NCI-H2081 (cell line): ENCODE results near the gene PLPPR3.

Experiments used
- DNase-seq, 2 experiments: peaks; one replicate each; lab custom pipeline; 2025; lab: John Stamatoyannopoulos, UW

PLPPR3 gene

DNA sequence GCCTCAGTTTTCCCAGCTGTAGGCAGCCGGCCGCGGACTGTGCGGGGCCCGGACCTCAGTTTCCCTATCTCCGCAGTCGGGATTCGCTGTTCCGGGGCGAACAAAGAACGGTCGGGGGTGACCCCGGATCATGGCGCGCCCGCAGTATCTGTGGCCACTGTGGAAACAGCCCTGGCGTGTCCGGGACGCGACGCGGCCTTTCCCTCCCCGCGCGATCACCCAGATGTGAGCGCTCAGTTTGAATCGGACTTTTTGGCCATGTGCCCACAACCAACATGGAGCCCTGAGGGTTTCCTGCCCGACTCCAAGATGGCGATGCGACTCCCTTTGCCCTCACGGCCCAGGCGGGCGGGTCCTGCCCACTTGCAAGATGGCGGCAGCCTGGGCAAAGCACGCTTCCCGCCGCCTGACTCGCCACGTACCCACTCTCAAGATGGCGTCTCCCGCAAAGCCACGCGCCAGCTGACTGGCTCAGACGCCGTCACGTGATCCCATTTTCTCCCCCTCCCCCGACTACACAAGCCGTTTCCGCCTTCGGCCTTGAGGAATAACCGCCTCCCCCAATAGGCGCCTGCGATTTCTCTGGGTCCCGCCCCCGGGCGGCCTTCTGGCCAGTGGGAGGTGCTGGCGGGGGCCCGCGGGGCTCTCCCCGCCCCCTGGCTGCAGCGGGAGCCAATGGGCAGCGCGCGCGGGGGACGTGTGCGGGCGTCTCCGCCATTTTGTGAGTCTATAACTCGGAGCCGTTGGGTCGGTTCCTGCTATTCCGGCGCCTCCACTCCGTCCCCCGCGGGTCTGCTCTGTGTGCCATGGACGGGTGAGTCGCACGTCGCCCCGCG, 24.8 kb downstream of the PLPPR3 start, which contains the start of gene PTBP1:
Gene PTBP1, plus strand, starts transcription at position 761 of the 836 bp plus-strand sequence. Its CDS starts 46 bp downstream, at position 807.
- DNase-seq = peak; percentile 100

DNA sequence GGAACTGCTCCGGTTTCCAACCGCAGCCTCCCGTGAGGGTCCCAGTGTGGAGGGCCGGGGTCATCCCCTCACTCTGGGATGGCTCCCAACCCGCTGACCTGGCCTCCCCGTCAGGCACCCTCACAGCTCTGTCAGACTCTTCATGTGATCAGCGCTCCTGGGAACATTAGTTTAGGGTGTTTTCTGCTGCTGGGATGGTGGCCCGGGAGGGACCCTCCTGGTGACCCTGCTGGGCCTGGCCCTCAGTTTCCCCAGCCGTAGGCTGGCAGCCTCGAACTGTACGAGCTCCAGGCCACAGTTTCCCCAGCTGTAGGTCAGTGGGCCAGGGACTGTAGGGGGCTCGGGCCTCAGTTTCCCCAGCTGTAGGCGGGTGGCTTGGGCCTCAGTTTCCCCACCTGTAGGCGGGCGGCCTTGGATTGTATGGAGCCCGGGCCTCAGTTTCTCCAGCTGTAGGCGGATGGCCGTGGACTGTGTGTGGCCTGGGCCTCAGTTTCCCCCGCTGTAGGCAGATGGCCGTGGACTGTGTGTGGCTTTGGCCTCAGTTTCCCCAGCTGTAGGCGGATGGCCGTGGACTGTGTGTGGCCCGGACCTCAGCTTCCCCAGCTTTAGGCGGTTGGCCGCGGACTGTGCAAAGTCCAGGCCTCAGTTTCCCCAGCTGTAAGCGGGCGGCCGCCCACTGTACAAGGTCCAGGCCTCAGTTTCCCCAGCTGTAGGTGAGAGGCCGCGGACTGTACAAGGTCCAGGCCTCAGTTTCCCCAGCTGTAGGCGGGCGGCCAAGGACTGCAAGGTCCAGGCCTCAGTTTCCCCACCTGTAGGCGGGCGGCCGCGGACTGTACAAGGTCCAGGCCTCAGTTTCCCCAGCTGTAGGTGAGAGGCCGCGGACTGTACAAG, 25.8 kb downstream of the PLPPR3 start:
- no peak for DNase-seq

DNA sequence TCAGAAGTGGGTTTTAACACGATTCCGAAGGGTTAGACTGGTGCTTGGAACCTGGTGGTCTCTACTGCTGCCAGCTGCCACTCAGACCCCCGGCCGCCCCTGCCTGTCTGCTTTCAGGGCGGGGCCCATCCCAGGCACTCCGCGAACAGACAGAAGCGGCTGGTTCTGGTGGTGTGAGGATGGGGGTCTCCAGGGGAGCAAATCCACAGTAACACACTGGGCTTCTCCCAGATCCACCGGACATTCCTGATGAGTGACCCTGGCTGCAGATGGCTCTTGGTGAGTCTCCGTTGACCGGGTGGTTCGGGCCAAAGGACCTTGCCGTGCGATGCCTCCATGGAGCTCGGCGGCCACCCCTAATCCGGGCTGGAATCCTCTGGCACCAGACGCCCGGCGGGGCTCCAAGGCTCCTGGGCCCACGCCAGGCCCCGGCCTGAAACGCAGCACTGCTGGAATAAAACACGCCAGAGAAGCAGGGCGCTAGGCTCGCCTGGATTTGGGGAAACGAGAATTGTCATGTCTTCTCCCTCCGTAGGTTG, 26.6 kb downstream of the PLPPR3 start:
- no peak for DNase-seq

DNA sequence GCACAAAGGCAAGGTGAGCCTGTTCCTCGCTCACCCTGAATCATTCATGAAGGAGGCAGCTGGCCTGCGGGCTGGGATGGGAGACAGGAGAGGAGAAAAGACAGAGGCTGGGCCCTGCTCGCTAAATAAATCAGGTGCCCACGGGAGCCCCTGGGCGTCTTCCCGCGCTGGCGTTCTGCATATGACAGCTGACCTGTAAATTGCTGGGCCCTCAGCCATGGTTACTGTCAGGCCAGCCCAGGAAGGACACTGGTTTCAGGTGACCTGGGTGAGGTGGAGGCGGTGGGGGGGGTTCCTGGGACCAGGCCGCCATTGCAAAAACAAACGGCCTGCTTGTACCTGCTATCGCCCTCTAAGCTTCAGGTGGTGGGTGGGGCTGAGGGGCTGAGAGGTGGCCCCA, 27.9 kb downstream of the PLPPR3 start:
- no peak for DNase-seq

DNA sequence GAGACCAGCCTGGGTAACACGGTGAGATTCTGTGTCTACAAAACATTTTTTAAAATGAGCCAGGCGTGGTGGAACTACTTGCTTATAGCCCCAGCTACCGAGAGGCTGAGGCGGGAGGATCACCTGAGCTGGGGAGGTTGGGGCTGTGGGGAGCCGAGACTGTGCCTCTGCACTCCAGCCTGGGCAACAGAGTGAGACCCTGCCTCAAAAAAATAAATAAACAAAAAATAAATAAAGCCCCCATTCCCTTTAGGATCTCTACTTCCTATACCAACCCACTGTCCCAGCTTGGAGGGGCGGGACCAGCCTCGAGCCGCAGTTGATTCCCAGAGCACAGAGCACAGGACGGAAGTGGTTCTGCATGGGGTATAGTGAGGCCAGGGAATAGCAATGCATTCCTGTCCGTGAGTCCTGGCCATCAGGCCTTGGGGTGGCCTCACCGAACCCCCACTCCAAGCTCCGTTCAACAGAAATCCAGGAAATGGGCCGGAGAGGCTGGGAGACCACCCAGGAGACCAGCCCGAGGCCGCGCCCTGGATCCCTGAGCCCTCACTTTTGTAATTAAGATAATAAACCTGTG, 29.4 kb downstream of the PLPPR3 start:
- DNase-seq = no peak

DNA sequence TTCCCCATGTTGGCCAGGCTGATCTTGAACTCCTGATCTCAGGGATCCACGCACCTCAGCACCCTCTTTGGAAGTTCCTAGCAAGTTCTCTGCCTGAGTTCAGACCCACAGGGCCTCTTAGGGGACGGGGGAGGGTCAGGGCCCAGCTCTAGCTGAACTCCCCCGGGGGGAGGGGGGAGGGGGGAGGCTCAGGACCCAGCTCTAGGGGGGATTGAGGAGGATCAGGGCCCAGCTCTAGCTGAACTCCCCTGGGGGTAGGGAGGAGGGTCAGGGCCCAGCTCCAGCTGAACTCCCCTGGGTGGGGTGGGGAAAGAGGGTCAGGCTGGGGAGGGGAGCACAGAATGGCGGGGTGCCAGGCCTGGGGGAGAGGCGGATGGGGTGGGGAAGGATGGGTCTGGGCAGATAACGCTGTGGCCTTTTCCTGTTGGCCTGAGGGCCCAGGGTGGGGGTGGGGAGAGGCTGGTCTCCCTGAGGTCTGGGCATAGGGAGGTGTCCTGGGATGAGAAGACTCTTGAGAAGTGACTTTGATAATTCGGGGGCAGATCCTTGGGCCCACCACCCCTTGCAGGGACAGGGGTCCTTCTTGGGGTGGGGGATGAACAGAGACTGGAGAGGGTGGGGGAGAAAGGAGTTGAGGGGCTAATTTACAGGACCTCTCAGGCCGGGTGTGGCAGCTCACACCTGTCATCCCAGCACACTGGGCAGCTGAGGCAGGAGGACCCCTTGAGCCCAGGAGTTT, 30.0 kb downstream of the PLPPR3 start:
- DNase-seq = no peak

DNA sequence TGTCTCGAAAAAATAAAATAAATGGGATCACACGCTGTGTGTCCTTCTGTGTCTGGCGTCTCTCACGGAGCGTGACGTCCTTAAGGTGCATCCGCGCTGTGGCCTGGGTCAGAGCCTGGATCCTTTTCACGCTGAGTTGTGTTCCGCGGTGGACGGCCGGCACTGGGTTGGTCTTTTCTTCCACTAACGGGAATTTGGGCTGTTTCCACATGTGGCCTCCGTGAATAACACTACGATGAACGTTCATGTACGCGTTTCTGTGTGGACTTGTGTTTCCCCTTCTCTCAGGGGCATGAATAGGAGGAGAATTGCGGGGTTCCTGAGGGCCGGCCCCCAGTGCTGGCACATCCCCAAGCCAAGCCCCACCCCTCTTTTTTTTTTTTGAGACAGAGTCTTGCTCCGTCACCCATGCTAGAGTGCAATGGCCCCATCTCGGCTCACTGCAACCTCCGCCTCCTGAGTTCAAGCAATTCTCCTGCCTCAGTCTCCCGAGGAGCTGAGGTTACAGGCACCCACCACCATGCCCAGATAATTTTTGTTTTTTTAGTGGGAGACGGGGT, 30.7 kb downstream of the PLPPR3 start:
- no peak for DNase-seq

DNA sequence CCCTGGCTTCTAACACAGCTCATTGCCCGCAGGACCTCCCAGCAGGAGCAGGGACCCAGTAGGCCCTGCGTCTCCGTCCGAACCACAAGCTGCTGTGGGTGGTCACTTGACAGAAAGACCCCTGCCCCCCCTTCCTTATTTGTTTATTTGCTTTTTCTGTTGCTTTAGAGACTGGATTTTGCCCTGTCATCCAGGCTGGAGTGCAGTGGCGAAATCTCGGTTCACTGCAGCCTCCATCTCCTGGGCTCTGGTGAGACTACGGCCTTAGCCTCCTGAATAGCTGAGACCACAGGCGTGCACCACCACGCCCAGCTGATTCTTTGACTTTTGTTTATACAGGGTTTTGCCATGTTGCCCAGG, 32.1 kb downstream of the PLPPR3 start:
- DNase-seq = no peak

DNA sequence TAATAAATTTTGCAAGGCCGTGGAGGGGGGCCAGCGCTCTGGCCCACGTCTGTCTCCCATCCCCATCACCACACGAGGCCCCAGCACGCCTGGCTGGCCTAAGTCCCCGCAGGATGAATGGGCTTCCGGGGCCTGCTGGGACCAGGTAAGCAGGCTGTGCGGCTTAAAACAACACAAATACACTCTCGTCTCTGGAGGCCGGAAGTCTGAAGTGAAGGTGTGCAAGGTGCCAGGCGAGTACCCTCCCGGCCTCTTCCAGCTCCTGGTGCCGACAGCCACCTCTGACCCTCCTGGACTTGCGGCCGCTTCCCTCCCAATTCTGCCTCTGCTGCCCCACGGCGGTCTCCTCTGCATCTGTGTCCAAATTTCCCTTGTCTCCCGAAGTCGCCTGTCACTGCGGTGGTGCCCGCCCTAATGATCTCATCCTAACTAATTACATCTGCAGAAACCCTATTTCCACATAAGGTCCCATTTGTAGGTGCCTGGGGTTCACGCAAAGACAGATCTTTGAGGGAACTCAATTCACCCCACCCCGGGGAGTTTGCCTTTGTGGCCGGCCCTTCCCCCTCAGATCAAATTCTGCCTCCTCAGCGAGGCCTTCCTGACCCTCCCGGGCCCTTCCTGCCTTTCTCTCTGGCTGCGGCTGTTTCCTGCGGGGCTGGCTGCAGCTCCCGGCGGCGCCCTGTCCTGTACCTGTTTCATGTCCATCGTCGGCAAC, 32.6 kb downstream of the PLPPR3 start:
- DNase-seq = no peak

DNA sequence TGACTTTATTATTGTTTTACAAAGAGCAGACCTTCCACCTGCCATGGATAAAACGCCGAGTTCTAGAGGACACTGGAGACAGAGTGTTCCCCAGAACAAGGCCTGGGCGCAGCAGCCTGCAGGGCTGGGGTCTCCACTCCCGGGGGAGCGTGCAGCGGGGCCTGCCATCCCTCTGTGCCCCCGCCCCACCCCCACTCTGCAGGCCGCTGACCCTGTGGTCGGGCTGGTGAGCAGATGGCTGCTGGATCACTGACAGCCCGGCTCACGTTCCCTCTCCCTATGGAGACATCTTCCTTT, 33.1 kb downstream of the PLPPR3 start:
- no peak for DNase-seq

DNA sequence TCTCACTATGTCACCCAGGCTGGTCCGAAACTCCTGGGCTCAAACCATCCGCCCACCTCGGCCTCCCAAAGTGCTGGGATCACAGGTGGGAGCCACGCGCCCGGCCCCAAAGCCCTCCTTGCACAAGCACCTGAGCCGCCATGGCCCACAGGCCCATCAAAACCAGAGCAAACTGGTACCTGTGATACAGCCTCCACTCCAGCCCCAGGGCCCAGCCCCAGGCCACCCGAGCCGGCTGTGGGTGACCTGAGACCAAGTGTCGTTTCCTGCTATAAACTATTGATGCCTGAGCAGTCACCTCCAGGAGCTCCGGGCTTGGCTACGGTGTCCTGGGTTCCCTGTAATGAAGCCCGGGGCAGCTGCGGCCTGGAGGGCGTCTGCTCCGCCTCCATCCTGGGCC, 34.2 kb downstream of the PLPPR3 start:
- DNase-seq = no peak

DNA sequence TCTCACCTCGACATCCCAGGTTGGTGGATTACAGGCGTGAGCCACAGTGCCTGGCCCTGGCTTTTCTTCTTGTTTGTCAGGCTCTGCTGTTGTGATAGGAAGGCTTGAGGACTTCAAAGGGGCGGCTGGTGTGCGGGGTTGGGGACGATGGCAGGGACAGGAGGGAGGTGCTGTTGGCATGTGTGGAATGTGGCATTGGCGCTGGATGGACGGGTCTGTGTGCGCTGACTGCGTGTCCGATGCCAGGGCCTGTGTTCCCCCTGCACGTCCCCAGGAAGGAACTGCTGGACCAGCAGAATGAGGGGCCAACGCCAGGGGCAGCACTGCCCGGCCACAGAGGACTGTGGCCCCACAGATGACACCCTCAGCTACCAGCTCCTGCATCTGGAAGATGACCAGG, 37.2 kb downstream of the PLPPR3 start:
- DNase-seq = no peak

DNA sequence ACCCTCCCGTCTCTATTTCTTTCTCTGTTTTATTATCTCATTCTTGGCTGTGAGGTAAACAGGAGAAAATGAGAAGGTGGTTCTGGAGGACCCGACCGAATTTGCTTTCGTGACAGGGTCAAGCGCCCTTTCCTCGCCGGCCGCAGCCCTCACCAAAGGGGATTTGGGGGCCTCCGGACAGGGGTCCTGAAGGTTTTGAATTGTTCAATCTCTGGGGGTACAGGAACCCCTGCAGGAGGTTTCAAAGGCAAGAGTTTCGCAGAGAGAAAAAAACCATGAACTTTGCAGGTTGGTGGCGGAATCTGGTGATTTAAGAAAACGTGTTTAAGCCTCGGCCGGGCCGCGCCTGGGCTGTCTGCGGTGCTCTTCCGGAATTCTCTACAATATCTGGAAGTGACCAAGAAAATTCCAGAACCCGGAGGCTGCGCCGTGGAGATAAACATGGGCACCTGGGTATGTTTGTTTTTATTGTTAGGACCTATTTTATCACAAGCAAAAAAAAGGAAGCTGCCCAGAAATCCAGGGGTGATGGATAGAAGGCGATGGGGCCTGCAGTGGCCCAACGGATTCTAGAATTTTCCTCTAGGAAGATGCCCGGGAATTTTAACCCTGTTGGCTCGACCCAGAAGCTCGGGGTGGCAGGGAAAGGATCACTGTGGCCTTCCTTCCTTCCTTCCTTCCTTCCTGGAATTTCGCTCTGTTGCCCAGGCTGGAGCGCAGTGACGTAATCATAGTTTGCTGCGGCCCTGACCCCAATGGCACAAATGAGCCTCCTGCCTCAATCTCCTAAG, 38.7 kb downstream of the PLPPR3 start:
- DNase-seq = no peak

DNA sequence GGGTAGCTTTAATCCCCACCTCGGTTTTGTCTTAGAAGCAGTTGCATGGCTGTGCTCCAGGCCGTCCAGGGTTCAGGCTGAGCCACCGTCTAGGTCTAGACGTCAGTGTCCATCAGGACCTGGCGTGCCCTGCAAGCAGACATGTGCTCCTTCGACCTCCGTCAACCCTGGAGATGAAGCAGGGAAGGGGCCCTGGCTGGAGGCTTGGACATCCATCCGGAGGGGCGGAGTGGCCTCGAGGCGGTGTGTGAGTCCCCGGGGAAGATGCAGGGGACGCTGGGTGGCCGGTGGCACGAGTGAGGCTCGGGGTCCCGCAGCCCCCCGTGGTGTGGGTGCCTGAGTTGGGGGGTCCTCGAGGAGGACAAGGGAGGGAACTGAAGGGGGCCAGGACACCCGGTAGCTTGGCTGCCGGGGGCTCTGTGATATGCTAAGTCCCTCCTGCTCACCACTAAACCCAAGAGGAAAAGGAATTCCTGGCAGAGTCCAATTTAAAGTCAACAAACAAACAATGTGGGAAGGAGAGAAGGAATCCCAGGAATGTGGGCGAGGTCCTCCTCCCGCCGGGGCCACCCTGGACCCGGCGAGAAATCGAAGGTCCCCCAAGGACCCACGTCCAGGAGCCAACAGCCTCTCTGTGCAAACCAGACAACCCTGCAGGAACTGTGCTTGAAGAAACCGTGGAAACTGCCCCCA, 39.4 kb downstream of the PLPPR3 start:
- DNase-seq = no peak

DNA sequence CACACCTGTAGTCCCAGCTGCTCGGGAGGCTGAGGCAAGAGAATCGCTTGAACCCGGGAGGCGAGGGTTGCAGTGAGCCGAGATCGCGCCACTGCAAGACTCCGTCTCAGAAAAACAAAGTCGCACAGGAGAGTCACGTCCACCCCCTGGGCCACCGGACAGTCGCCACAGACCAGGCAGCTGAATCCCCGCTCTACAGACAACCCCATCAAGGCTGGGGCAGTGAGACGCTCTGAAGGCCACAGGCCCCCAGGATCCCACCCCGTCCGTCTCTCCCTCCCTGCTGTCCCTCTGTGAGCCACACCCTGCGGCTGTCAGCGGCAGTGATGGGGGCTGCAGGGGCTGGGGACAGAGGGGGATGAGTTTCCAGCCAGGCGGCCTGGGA, 40.0 kb downstream of the PLPPR3 start:
- DNase-seq = no peak

DNA sequence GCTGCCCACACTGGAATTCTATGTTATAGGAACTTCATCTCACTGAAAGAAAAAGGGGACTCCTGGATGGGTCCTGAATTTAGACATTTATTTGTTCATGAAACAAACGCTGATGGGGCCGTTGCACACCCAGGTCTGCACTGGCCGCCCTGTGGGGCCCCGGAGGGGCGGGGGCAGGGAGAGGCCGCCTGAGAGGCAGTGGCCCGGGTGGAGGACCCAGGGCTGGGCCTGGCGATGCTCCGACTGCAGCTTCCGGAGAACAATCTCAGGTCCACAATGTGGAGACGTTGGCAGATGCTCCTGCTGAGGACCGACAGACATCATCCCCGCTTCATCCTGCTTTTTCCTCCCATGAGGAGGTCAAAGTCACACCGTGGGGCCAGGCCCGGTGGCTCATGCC, 40.8 kb downstream of the PLPPR3 start:
- DNase-seq = no peak

DNA sequence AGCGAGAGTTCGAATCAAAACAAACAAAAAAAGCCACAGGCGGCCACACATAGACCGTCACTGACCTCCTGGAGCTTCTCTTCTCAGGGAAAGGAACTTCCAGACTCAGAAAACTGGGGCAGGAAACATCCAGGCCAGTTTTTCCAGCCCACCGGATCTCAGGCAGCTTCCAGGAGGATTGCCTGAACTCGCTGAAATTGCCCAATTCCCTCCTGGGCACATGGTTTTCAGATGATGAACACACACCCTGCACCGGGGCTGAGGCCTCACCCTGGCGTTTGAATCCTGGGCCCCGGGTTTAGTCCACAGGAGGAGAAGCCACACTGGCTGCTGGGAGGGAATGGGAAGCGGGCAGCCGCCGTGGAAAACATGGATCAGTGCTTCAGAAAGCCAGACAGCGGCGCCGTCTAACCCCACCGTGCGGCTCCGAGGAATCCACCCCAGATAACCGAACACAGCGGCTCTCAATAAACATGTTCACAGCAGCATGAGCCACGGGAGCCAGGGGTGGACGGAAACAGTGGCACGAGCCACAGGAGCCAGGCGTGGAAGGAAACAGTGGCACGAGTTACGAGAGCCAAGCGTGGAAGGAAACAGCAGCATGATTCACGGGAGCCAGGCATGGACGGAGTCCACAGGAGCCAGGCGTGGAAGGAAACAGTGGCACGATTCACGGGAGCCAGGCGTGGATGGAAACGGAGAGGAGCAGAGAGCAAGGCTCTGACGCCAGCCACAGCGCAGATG, 42.7 kb downstream of the PLPPR3 start:
- DNase-seq = no peak

DNA sequence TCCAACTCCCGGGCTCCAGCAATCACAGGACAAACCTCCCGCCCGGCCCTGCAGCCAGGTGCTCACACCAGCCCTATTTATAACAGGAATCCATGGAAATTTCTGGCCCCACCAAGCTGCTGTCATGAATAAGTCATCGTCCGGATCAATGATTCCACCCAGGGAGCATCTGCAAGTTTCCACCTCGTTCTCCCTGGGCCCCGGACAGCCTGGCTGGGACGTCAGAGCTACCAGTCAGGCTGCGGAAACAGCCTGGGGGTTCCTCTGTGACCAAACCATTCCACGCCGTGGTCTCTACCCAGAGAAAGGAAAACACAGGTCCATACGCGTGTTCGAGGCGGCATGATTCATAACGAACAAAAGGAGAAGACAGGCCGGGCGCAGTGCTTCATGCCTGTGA, 45.2 kb downstream of the PLPPR3 start:
- no peak for DNase-seq
